Measurements from ENCODE around the gene ATP13A1.

Gene ATP13A1

DNA sequence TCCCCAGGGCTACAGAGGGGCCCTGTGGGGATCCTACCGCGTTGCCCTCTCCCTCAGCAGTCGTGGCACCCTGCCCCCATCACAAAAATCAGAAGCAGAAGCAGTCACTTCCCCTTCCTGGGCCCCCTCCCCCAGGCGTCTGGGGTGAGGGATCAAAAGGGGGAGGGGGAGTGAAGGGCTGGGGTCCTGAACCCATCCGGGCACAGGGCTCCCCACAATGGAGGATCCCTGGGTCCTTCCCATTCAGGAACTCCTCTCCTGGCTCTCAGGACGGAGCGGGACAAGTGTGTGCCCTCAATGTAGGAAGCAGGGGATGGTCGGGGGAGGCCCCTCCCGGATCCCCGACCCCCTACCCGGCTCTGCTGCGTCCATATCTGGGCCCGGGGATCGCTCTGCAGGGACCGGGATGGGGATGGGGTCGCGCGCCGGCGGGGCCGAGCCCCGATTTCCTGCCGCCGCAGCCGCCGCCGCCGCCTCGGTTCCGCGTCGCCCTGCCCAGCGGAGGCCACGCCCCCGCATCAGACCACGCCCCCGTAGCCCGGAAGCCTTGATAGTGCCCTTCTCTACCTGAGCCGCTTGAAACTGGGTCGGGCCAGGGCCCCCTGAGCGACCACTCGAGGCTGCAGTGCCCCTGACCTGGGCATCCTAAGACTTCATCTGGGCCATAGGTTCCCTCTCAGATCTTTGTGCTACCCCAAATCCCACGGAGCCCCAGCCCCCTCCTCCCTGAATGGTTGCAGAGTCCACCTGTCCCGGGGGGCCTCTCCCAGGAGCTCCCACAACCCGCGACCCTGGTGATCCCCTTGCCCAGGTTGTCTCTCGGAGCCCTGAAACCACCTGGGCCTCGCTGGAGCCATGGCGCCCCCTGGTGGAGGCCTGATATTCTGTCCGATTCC, 20.1 kb downstream of the ATP13A1 start, which contains the start of gene GMIP:
Gene GMIP (minus strand): TSS at position 500 of the 896 bp plus-strand sequence. CDS start 128 bp downstream, at position 372.
- peak; percentile 66 for DNase-seq (ENCODE audit: low spot score)

DNA sequence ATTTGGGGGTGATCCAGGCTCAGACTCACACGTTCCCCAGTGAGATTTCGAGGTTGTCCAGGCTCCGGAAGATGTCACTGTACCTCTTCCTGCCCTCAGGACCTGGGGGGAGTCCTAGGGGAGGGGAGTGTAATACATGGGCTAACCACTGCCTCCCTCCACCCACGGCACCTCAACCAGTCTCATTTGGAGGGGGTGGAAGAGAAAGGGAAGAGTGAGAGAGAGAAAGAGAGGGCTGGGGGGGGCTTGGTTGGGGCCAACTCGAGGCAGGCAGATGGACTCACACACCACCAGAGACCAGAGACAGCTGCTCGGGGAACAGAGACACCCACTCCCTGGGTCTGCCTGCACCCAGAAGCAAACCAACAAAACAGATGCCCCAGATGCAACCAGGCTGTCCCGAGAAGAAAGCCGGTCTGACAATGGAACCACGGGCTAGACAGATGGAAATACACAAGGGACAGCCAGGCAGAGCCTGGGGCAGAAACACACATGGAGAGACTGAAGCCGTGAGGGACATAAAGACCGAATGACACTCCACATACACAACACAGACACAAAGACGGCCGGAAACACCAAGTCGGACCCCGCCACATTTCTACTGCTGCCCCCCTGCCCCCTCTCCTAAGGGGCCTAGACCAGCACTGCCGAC, 20.8 kb downstream of the ATP13A1 start:
- DNase-seq (ENCODE audit: low spot score): no peak

DNA sequence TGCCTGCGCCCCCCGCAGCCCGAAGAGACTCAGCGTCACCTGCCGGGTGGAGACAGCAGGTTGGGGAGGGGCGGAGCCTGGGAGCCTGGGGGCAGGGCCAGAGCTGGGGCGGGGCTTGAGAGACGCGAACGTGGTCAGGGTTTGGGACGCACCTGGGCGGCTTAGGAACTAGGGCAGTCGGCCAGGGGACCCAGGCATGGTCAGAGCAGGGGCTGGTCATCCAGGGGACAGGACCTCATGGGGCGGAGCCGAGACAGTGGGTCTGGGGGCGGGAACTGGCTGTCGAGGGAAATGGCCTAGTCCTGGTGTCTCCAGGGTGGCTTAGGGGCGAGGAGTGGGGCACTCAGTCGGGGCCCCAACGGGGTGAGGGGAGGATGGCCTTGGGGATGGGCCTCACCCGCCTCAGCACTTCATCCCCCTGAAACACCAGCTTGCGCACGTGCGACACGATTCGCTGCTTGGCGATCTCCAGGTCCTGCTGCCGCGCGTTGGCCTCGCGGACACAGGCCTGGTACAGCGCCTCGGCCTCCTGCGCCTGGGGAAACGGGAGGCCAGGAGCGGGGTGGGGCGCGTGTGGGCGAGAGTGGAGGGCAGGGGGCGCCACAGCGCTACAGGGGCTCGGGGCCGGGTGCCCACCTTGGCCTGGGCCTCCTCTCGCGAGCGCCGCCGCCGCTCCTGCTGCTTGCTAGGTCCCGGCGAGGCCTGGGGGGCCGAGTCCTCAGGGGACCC, 25.8 kb downstream of the ATP13A1 start:
- no peak for DNase-seq (ENCODE audit: low spot score)

DNA sequence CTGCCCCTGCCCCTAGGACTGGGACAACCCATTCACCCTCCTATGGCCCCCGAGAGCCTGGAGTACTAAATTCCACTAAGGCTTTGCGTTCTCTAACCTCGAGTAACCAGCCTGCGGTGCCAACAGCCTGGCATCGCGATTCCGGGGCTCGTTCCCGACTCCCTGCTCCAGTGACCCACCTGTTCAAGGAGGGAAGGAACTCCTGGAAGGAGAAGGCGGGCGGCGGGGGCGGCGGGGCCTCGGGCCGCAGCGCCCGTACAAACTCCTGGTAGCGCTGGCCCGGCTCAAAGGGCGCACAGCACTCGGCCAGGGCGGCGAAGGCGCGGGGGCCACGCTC, 26.3 kb downstream of the ATP13A1 start:
- no peak for DNase-seq (ENCODE audit: low spot score)

DNA sequence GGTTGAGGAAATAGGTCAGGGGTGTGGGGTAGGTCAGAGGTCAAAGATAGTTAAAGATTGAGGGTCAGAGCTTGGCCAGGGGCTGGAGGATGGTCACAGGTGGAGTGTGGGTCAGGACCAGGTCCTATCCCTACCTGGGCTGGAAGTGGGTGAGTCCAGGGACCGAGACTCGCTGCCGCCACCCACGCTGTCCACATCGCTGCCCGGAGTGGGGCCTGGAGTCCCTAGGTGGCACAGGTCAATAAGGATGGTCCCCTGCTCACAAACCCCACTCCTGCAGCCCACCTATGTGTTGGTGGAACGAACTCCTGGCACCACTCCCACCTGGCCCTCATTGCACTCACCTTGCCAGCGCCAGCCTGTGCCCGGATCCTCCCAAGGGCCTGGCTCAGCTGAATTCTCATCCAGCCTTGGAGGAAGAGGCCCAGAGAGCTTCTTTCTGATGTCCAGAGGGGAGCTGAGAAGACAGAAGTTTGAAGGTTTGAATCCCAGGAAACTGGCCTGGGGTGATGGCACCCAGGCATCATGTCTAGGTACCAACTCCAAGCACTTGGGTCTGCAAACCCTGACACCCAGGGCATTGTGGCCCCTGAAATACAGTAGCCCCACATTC, 26.8 kb downstream of the ATP13A1 start:
- DNase-seq (ENCODE audit: low spot score): no peak

DNA sequence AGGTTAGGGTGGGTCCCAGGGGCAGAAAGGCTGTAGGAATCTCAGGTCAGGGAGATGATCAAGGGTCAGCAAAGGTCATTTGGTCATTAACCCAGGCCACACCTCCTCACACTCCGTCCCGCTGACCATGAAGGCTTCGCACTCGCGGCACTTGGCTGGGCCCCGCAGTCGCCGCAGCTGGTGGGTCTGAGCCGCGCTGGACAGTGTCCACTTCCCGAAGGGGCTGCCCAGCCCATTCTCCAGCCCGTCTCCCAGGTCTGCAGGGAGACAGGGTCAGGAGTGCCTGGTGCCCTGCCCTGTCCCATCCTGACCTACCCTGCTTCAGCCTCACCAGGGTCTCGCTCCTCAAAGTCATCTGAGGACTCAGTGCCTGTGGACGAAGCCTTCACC, 28.2 kb downstream of the ATP13A1 start:
- DNase-seq (ENCODE audit: low spot score): no peak

DNA sequence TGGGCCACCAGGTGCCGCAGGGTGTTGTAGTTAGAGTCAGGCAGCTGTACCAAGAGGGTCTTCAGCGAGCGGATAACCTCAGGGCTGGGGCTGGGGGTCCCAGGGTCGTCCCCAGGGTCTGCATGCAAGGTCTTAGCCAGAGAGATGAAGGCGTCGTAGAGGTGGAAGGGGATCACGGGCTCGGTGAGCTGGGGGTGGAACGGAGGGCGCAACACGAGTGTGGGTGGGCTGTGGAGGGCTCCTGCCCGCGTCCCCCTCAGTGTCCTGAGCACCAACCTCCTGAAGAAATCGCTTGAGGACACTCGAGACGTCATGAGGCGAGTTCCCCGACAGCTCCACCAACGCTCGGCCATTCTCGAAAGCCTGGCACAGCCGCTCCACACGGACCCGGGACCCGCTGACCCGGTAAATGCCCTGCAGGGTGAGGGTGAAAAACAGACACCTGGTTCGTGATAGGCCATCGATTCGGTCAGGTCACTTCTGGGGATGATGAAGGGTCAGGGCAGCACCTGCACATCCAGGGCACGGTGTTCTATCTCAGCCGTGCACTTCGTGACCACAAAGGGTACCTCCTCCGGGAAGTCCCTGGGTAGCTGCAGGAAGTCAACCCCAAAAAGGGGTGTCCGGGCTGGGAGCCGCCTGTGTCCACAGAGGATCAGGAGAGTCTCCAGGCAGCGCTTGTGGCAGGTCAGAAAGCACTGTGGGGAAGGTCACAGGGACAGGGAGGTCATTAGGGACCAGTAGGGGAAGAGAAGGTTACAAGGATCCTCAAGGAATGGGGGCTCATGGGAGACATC, 28.8 kb downstream of the ATP13A1 start:
- DNase-seq (ENCODE audit: low spot score): no peak

DNA sequence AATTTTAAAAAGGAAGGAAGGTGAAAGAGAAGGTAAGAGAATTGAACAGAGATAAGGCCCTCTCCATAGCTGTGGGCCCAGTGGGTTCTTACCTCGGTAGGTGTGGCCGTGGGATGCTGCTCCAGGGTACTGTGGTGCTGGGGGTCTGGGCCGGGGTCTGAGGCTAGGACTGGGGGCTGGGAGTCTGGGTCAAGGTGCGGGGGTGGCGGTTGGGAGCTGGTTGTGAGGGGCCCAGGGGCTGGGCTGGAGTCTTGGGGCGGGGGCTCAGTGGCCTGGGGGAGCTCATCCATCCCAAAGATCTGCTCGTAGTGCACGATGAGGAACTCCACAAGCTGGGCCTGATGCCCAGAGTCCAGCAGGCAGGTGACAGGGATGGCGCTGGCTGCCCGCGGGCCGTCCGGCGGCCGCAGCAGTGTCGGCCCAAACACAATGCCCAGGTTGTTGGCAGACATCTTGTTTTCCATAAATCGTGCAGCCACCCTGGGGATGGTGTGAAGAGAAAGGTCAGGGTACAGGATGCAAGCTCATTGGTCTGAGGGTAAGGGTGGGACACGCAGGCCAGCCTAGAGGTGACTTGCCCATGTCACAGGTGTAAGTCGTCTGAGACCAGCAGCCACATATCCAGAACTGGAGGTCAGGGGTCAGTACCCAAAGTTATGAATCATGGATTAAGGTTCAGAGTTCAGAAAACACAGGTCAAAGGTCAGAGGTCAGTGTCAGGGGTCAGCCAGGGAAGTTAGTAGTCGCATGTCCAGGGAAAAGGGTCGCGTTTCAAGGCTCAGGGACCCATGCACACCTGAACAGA, 29.6 kb downstream of the ATP13A1 start:
- no peak for DNase-seq (ENCODE audit: low spot score)

DNA sequence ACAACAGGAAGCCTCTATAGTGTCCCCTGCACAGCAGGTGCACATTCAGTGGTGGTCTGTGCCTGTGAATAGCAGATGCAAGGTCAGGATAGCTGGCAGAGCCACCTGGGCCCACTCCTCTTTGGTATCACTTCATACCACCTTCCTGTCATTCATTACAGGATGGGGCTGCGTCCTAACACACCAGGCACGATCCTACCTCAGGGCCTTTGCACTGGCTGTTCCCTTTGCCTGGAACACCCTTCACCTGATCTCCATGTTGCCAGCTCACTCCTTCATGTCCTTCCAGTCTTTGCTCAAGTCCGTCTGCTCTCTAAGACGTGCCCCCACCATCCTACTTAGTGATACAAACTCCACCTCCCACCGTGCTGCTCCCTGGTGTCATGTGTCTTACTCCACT, 30.8 kb downstream of the ATP13A1 start:
- DNase-seq (ENCODE audit: low spot score): no peak

DNA sequence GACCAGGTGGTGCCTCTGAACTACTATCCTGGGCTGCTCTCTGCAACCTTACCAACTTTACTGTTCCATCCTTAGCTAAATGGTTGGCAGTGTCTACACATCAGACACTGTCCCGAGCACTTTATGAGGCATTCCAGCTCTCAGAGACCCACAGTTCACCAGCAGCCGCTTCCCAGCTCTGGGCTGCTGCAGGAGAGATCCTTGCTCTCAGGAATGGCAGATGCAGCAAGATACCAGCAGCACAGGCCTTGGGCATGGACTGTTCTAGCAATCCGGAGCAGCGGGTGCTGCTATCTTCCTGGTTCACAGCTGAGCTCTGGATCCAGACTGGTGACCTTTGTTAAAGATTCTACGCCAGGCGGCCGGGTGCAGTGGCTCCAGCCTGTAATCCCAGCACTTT, 32.1 kb downstream of the ATP13A1 start:
- no peak for DNase-seq (ENCODE audit: low spot score)

DNA sequence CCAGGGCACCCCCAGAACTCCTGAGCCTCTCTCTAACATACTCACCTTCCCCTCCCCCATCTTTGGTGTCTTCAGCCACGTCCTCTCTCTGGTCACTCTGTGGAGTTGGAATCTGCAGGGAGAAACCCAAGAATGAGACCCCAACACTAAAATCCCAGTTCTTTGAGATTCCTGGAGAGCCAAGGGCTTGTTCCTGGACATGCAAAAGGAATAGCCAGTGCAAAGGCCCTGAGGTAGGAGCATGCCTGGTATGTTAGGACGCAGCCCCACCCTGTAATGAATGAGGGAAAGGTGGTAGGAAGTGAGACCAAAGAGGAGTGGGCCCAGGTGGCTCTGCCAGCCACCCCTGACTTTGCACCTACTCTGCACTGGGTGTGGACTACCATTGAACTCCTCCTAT, 33.0 kb downstream of the ATP13A1 start:
- DNase-seq (ENCODE audit: low spot score): no peak

DNA sequence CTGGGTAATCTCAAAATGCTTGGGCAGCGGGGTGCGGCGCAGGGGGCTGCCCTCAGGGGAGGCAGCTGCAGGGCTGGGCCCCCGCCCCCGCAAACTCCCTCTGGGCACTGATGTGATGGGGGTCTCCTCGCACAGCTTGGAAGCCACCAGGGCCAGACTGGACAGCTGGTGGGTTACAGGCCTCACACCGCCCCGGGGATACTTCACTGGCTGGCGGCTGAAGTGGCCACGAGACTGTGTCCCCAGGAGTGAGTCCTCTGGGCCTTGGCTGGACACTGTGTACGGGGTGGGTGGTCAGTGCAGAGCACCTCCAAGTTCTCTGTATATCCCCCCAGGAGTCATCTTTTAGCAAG, 33.4 kb downstream of the ATP13A1 start:
- DNase-seq (ENCODE audit: low spot score): no peak

DNA sequence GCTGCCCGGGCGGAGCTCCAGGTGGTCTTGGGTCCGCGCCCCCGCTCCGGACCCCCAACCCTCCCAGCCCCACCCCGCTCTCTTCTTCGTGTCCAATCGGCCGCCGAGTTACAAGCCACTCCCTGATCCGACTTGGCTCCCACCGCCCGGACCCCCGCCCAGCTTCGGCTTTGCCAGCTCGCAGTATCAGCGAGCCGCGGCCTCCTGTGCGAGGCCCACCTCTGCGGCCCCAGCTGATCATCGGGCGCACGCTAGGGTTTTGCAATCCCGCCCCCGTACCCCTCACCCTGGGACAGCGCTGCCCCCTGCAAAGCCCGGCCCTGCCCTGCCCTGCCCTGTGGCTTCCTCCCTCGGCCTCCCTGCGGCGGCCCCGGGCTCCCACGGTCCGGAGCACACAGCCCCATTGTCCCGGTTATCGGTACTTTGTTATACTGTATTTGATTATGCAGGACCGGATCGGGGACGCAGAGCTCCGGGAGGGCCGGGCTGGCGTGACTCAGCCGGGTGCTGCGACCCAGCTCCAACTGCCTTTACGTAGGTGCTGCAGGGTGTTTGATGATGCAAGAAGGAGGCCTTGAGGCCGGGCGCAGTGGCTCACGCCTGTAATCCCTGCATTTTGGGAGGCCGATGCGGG, 34.9 kb downstream of the ATP13A1 start:
- no peak for DNase-seq (ENCODE audit: low spot score)

DNA sequence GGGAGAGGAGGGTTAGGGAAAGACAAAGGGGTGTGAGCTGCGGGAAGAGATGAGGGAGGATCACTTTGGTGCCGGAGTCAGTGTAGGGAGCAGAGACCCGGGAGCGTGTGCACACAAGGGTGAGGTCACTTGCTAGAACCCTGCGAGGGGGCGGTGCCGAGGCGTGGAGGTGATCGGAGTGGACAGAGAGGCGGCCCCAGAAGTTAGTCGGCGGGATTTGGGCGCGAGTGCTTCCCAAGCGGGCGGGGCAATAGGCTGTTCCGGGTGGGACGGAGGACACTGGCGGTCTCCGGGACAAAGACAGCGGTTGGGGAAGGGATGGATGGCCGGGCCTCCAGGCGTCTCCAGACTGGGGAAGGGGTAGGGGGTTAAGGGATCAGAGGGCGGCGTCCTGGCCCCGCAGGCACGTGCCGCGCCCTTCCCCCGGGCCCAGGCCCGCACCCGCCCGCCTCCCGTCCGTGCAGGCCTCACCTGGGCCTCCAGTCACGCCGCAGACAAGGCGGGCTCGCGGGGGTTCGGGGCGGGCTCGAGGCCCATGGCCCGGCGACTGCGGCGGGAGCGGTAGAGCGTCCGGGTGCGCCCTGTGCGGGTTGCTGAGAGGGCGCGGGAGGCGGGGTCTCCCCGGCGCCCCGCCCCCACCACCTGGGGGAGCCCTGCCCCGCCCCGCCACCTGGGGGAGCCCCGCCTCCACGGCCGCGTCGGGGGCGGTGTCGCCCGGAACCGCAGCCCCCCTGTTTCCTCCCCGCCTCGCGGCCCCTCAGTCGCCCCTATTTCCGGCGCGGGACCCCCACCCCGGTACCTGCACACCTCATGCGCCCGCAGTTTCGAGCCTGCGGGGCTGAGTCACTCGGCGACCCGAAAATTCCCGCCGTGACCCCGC, 35.6 kb downstream of the ATP13A1 start, which contains the start of gene LPAR2:
Gene LPAR2 (minus strand): TSS at position 600 of the 880 bp plus-strand sequence. CDS start 945 bp downstream, outside the sequence.
- DNase-seq (ENCODE audit: low spot score): no peak

DNA sequence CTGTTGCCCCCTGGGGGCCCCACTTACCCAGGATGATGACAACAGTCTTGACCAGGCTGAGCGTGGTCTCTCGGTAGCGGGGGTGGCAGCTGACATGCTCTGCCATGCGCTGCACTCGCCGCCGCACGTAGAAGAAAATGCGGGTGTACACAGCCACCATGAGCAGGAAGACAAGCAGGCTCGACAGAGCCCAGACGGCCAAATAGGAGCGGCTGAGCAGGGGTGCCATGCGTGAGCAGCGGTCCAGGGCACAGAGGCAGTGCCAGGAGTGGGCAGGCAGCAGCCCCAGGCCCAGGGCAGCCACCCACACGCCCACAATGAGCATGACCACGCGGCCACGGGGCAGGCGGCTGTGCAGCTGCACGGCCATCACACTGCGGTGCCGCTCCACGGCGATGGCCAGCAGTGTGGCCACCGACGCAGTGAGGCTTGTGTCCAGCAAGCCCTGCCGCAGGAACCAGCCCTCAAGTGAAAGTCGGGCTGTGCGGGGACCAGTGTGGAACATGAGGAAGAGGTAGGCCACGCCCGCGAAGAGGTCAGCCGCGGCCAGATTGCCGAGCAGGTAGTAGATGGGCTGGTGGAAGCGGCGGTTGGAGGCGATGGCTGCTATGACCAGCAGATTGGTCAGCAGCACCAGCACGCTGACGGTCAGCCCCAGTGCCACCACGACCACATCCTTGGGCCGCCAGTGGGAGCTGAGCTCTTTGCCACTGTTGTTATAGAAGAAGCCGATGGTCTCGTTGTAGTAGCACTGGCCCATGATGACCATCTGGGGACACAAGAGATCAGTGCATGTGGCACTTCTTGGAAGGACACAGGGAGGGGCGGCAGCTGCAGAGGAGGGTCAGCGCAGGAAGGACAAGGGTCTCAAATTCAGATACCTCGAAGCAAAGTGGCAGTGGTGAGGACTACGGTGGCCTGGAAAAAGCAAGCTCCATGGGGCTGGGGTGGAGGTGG, 36.7 kb downstream of the ATP13A1 start:
- no peak for DNase-seq (ENCODE audit: low spot score)

DNA sequence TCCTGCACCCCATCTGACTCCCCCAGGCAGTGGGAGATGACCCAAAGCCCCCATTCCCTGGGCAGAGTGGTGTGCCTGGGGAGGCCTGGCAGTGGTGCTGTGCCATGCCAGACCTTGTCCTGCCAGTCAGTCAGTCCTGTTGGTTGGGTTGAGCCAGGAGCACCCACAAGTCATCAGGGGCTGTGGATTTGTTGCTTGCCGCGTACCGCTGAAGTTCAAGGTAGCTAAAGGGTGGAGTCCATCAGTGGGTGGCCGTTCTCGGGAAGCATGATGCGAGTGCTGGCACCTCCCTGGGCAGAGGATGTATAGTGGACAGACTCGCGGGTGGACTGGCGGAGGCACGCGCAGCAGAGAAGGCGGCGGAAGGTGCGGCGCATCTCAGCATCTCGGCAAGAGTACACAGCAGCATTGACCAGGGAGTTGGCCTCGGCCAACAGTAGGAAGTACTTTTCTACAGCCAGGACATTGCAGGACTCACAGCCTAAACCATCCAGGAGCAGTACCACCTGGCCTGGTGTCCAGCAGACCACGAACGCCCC, 39.4 kb downstream of the ATP13A1 start:
- DNase-seq (ENCODE audit: low spot score): no peak

DNA sequence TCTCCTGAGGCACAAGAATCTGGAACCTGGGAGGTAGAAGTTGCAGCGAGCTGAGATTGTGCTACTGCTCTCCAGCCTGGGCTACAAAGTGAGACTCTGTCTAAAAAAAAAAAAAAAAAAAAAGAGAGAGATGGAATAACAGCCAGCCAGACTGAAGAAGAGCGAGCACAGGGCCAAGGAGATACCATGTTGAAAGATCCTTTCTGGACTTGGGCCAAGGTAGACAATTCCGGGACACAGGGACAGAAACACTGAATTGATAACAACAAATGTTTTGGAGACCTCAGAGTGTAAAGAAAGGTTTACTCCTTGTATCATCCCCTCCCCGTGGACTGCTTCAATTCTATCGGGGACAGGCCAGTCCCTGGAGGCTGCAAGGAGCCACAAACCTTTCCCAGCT, 40.1 kb downstream of the ATP13A1 start:
- DNase-seq (ENCODE audit: low spot score): no peak

DNA sequence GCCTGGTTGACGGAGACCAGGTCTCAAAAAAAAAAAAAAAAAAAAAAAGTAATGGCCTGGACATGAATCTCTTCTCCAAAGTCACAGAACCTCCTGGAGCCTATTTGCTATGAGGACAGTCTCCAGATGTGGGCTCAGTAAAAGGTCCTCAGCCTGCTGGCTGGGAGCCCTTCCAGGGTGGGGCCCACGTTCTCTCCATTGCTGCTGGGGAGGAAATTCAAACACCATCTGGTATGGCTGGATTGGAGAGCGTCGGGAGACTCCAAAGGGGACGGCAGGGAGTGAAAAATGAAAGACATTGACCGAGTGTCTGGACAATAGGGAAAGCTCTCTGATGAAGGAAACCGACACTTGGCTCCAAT, 43.6 kb downstream of the ATP13A1 start:
- DNase-seq (ENCODE audit: low spot score): no peak
